ACC112 (cell line): ENCODE measurements around the gene MYO5A.
"Not testable (repeated sequence)": the region's sequence is repeated elsewhere in the genome, so short reads cannot be mapped to it uniquely, and the experiment has no call there.

Source experiments
- H2AFZ ChIP-seq: fragments of 200-600 bp; sonication (generic); one replicate; pipeline ENCODE4 v1.6.0; 2017; ENCODE audit warnings: antibody characterized with exemption, low read length; ENCODE audit not compliant: unreplicated experiment
- H3K27ac ChIP-seq: fragments of 200-600 bp; sonication (generic); 2 replicates; pipeline ENCODE4 v1.5.1; 2014; ENCODE audit warnings: low read depth, mild to moderate bottlenecking, antibody characterized with exemption, low read length, moderate library complexity
- H3K27me3 ChIP-seq: fragments of 200-600 bp; sonication (generic); 2 replicates; pipeline ENCODE4 v1.6.1; 2014; ENCODE audit warnings: mild to moderate bottlenecking, antibody characterized with exemption, low read length, moderate library complexity, mixed read lengths; ENCODE audit not compliant: insufficient read depth
- H3K36me3 ChIP-seq: fragments of 200-600 bp; sonication (generic); 2 replicates; pipeline ENCODE4 v1.6.1; 2016; ENCODE audit warnings: mild to moderate bottlenecking, antibody characterized with exemption, low read length, moderate library complexity, mixed read lengths; ENCODE audit not compliant: insufficient read depth
- H3K4me1 ChIP-seq: fragments of 200-600 bp; sonication (generic); one replicate; pipeline ENCODE4 v1.6.1; 2016; ENCODE audit warnings: low read length, mixed read lengths; ENCODE audit not compliant: insufficient read depth, unreplicated experiment, control insufficient read depth
- H3K4me3 ChIP-seq: fragments of 200-600 bp; sonication (generic); 2 replicates; pipeline ENCODE4 v1.5.1; 2014; ENCODE audit warnings: mild to moderate bottlenecking, low read depth, low read length
- H3K79me2 ChIP-seq: fragments of 200-600 bp; sonication (generic); one replicate; pipeline ENCODE4 v1.6.0; 2016; ENCODE audit warnings: low read length; ENCODE audit not compliant: control insufficient read depth, unreplicated experiment, insufficient read depth

Gene MYO5A

GRCh38 chr15:52521682-52522081, 7.0 kb downstream of the MYO5A start:
- Histone ChIP-seq H3K4me3 (no peak overlapping the region), H2AFZ (no peak overlapping the region), H3K27ac (no peak overlapping the region), H3K4me1 (peaks cover 15% of the 10 kb centered on the region), H3K36me3 (no peaks in the 10 kb centered on the region), H3K27me3 (no peaks in the 10 kb centered on the region), H3K79me2 (peaks cover 36% of the 10 kb centered on the region)

- no peak overlapping the region for H3K4me3 ChIP-seq
- no peaks in the 10 kb centered on the region for H3K27me3 ChIP-seq
- H2AFZ ChIP-seq: no peak overlapping the region
- H3K4me1 ChIP-seq: peaks cover 15% of the 10 kb centered on the region
- H3K36me3 ChIP-seq: no peaks in the 10 kb centered on the region
- no peak overlapping the region for H3K27ac ChIP-seq
- H3K79me2 ChIP-seq: peaks cover 29% of the 10 kb centered on the region
Observed at GRCh38 chr15:52520421-52520820, 8.3 kb downstream of the MYO5A start.

GRCh38 chr15:52518487-52519371, 10.0 kb downstream of the MYO5A start:
- Histone ChIP-seq H3K4me3 (no peak overlapping the region), H3K27ac (no peak overlapping the region), H3K36me3 (no peaks in the 10 kb centered on the region), H3K79me2 (peaks cover 33% of the 10 kb centered on the region), H3K4me1 (peaks cover 12% of the 10 kb centered on the region), H3K27me3 (no peaks in the 10 kb centered on the region), H2AFZ (no peak overlapping the region)

- Histone ChIP-seq H3K4me3 (no peak overlapping the region), H3K27ac (no peak overlapping the region), H3K79me2 (peaks cover 17% of the 10 kb centered on the region), H3K27me3 (no peaks in the 10 kb centered on the region), H3K4me1 (no peaks in the 10 kb centered on the region), H3K36me3 (no peaks in the 10 kb centered on the region), H2AFZ (no peak overlapping the region)
Observed at GRCh38 chr15:52517014-52517413, 11.7 kb downstream of the MYO5A start.

GRCh38 chr15:52515343-52515742, 13.3 kb downstream of the MYO5A start:
- no peaks in the 10 kb centered on the region for H3K36me3 ChIP-seq
- H3K4me3 ChIP-seq: no peak overlapping the region
- peaks cover 17% of the 10 kb centered on the region for H3K79me2 ChIP-seq
- no peaks in the 10 kb centered on the region for H3K27me3 ChIP-seq
- no peak overlapping the region for H3K27ac ChIP-seq
- H2AFZ ChIP-seq: no peak overlapping the region
- no peaks in the 10 kb centered on the region for H3K4me1 ChIP-seq

- H2AFZ ChIP-seq: no peak overlapping the region
- H3K27me3 ChIP-seq: no peaks in the 10 kb centered on the region
- no peaks in the 10 kb centered on the region for H3K4me1 ChIP-seq
- peaks cover 23% of the 10 kb centered on the region for H3K79me2 ChIP-seq
- no peak overlapping the region for H3K4me3 ChIP-seq
- H3K27ac ChIP-seq: no peak overlapping the region
- no peaks in the 10 kb centered on the region for H3K36me3 ChIP-seq
Observed at GRCh38 chr15:52514482-52514881, 14.2 kb downstream of the MYO5A start.

- not testable (repeated sequence) for H3K27me3 ChIP-seq, H3K4me3 ChIP-seq, H2AFZ ChIP-seq, H3K36me3 ChIP-seq, H3K27ac ChIP-seq, H3K4me1 ChIP-seq
- peaks cover 26% of the 10 kb centered on the region for H3K79me2 ChIP-seq
Observed at GRCh38 chr15:52512869-52513268, 15.8 kb downstream of the MYO5A start.

- peaks cover 25% of the 10 kb centered on the region for H3K79me2 ChIP-seq
Observed at GRCh38 chr15:52511084-52511483, 17.6 kb downstream of the MYO5A start.

GRCh38 chr15:52509500-52510245, 19.0 kb downstream of the MYO5A start:
- no peaks in the 10 kb centered on the region for H3K4me1 ChIP-seq
- H3K27me3 ChIP-seq: no peaks in the 10 kb centered on the region
- H3K27ac ChIP-seq: no peak overlapping the region
- H2AFZ ChIP-seq: no peak overlapping the region
- H3K36me3 ChIP-seq: no peaks in the 10 kb centered on the region
- H3K79me2 ChIP-seq: peaks cover 26% of the 10 kb centered on the region
- H3K4me3 ChIP-seq: no peak overlapping the region

More at GRCh38 chr15:52511084-52511483, 17.6 kb downstream of the MYO5A start:
- H2AFZ ChIP-seq: no peak overlapping the region
- no peak overlapping the region for H3K27ac ChIP-seq
- no peaks in the 10 kb centered on the region for H3K27me3 ChIP-seq
- H3K4me3 ChIP-seq: no peak overlapping the region
- H3K36me3 ChIP-seq: no peaks in the 10 kb centered on the region
- no peaks in the 10 kb centered on the region for H3K4me1 ChIP-seq

- H2AFZ ChIP-seq: no peak overlapping the region
- no peaks in the 10 kb centered on the region for H3K36me3 ChIP-seq
- peaks cover 20% of the 10 kb centered on the region for H3K79me2 ChIP-seq
- no peak overlapping the region for H3K27ac ChIP-seq
- H3K27me3 ChIP-seq: no peaks in the 10 kb centered on the region
- no peak overlapping the region for H3K4me3 ChIP-seq
- H3K4me1 ChIP-seq: peaks cover 11% of the 10 kb centered on the region
Observed at GRCh38 chr15:52506549-52506948, 22.1 kb downstream of the MYO5A start.

- peaks cover 11% of the 10 kb centered on the region for H3K4me1 ChIP-seq
- H2AFZ ChIP-seq: no peak overlapping the region
- H3K79me2 ChIP-seq: peaks cover 11% of the 10 kb centered on the region
- no peak overlapping the region for H3K27ac ChIP-seq
- H3K36me3 ChIP-seq: no peaks in the 10 kb centered on the region
- H3K27me3 ChIP-seq: no peaks in the 10 kb centered on the region
- no peak overlapping the region for H3K4me3 ChIP-seq
Observed at GRCh38 chr15:52505151-52505550, 23.5 kb downstream of the MYO5A start.
